DND-41 (cell line): ENCODE measurements around the gene GJC3.

ENCODE experiments used
- ATAC-seq: fragments of 200-7000 bp; cut with Tn5 transposase; 3 replicates; pipeline ENCODE4 v1.9.1; 2021; ENCODE audit warnings: low read depth; ENCODE audit not compliant: insufficient read depth
- DNase-seq: peaks from one replicate; pipeline ENCODE4 v3.0.0-alpha.2; 2020
- H2AFZ ChIP-seq: 2 replicates; pipeline ENCODE4 v1.6.0; 2012; ENCODE audit warnings: low read depth, low read length
- H3K27ac ChIP-seq: 2 replicates; pipeline ENCODE4 v1.5.1; 2012; ENCODE audit warnings: low read length, inconsistent platforms
- H3K27me3 ChIP-seq: fragments of 200-600 bp; sonication (generic); 2 replicates; pipeline ENCODE4 v1.6.0; 2012; ENCODE audit warnings: low read length, mild to moderate bottlenecking, inconsistent platforms; ENCODE audit not compliant: insufficient read depth, poor library complexity
- H3K36me3 ChIP-seq: 2 replicates; pipeline ENCODE4 v1.5.1; 2012; ENCODE audit warnings: low read length, inconsistent platforms; ENCODE audit not compliant: insufficient read depth
- H3K4me1 ChIP-seq: 2 replicates; pipeline ENCODE4 v1.5.1; 2012; ENCODE audit warnings: mild to moderate bottlenecking, low read length; ENCODE audit not compliant: insufficient read depth
- H3K4me2 ChIP-seq: 2 replicates; pipeline ENCODE4 v1.6.0; 2012; ENCODE audit warnings: mild to moderate bottlenecking, moderate library complexity, low read length, inconsistent platforms; ENCODE audit not compliant: insufficient read depth
- H3K4me3 ChIP-seq, 2 experiments: fragments of 200-600 bp in 1 of 2; shearing (Covaris generic) in 1 of 2; 2 replicates each; pipeline ENCODE4 v1.5.1; 2012 to 2016; ENCODE audit warnings: inconsistent platforms in 2 of 2, low read length in 2 of 2, mild to moderate bottlenecking in 2 of 2, low read depth in 1 of 2, moderate library complexity in 1 of 2
- H3K79me2 ChIP-seq: 2 replicates; pipeline ENCODE4 v1.6.0; 2012; ENCODE audit warnings: low read length, inconsistent platforms; ENCODE audit not compliant: insufficient read depth
- H3K9ac ChIP-seq: 2 replicates; pipeline ENCODE4 v1.6.0; 2012; ENCODE audit warnings: low read depth, mild to moderate bottlenecking, inconsistent platforms, low read length, moderate library complexity
- H3K9me3 ChIP-seq: 2 replicates; pipeline ENCODE4 v1.5.1; 2012; ENCODE audit warnings: low read length, moderate library complexity, mild to moderate bottlenecking, inconsistent platforms; ENCODE audit not compliant: insufficient read depth, severe bottlenecking
- H4K20me1 ChIP-seq: 2 replicates; pipeline ENCODE4 v1.6.0; 2012; ENCODE audit warnings: low read length; ENCODE audit not compliant: insufficient read depth
- CTCF ChIP-seq: IDR thresholded peaks from 2 replicates; pipeline ENCODE4 v1.5.1; 2012; ENCODE audit warnings: borderline replicate concordance, low read length, moderate library complexity, mild to moderate bottlenecking; ENCODE audit not compliant: poor library complexity, severe bottlenecking; ENCODE audit errors: extremely low read depth
- EZH2 ChIP-seq: IDR thresholded peaks from 3 replicates; pipeline ENCODE4 v1.6.1; 2012; ENCODE audit warnings: borderline replicate concordance, low read depth, mild to moderate bottlenecking, moderate library complexity, low read length, inconsistent platforms; ENCODE audit not compliant: severe bottlenecking

The GJC3 gene

GRCh38 chr7:99881370-99881769, 48.0 kb downstream of the GJC3 start:
- Histone ChIP-seq H3K4me2 (no peak overlapping the region), H3K36me3 (no peaks in the 10 kb centered on the region), H4K20me1 (no peaks in the 10 kb centered on the region), H3K4me3 (no peak overlapping the region), H3K4me1 (no peaks in the 10 kb centered on the region), H3K9ac (no peak overlapping the region), H3K79me2 (no peaks in the 10 kb centered on the region), H3K27ac (no peak overlapping the region), H2AFZ (no peak overlapping the region), H3K9me3 (no peaks in the 10 kb centered on the region), H3K27me3 (no peaks in the 10 kb centered on the region)
- TF ChIP-seq EZH2 (no peak), CTCF (no peak)
- DNase-seq (no peak), ATAC-seq (no peak)

- Histone ChIP-seq H2AFZ (no peak within 1 kb of the TSS), H3K79me2 (no peaks in the 10 kb centered on the region), H3K36me3 (no peaks in the 10 kb centered on the region), H3K9ac (no peak within 1 kb of the TSS), H3K27me3 (no peaks in the 10 kb centered on the region), H3K4me3 (no peak within 1 kb of the TSS), H3K9me3 (no peaks in the 10 kb centered on the region), H4K20me1 (no peaks in the 10 kb centered on the region), H3K27ac (no peak within 1 kb of the TSS), H3K4me1 (no peaks in the 10 kb centered on the region), H3K4me2 (no peak within 1 kb of the TSS)
- TF ChIP-seq EZH2 (no peak), CTCF (no peak)
- ATAC-seq = no peak
- no peak for DNase-seq
Measured at GRCh38 chr7:99876933-99877332, 52.5 kb downstream of the GJC3 start, which contains the start of gene OR2AE1. TSS of gene OR2AE1 (minus strand) at chr7:99877033. CDS start at chr7:99877033, 0 bp downstream.

GRCh38 chr7:99876491-99876890, 52.9 kb downstream of the GJC3 start:
- H3K79me2 ChIP-seq = no peaks in the 10 kb centered on the region

More at GRCh38 chr7:99876491-99876890, 52.9 kb downstream of the GJC3 start:
- ATAC-seq (no peak), DNase-seq (no peak)
- Histone ChIP-seq H2AFZ (no peak overlapping the region), H3K4me1 (no peaks in the 10 kb centered on the region), H3K9ac (no peak overlapping the region), H3K27me3 (no peaks in the 10 kb centered on the region), H3K9me3 (no peaks in the 10 kb centered on the region), H3K27ac (no peak overlapping the region), H4K20me1 (no peaks in the 10 kb centered on the region), H3K4me3 (no peak overlapping the region), H3K36me3 (no peaks in the 10 kb centered on the region), H3K4me2 (no peak overlapping the region)
- TF ChIP-seq CTCF (peak; percentile 26), EZH2 (no peak)
